GM12864 (cell line): ENCODE measurements around the gene SNRK.

Experiments used
- DNase-seq: peaks from one replicate; pipeline ENCODE4 v3.0.0-alpha.2; 2011; ENCODE audit warnings: low read depth
- H3K4me3 ChIP-seq: 2 replicates; pipeline ENCODE4 v1.5.1; 2011; ENCODE audit warnings: mild to moderate bottlenecking, low read depth, low read length, control low read depth
- CTCF ChIP-seq: IDR thresholded peaks from 2 replicates; pipeline ENCODE4 v1.5.1; 2011; ENCODE audit warnings: low read depth, mild to moderate bottlenecking, moderate library complexity, low read length, control low read depth, inconsistent platforms; ENCODE audit errors: missing control alignments

The SNRK gene

GRCh38 chr3:43285644-43286043 lies 696 bp upstream of the SNRK start:
- H3K4me3 ChIP-seq, result no peak overlapping the region
- no peak for TF ChIP-seq CTCF
- DNase-seq, result no peak

- H3K4me3 ChIP-seq, result peak overlapping the region; percentile 91
- DNase-seq, result no peak
- no peak for TF ChIP-seq CTCF
Observed at GRCh38 chr3:43286841-43287499, 630 bp downstream of the SNRK start.

- no peak for DNase-seq
- H3K4me3 ChIP-seq, result peak overlapping the region; percentile 91
- TF ChIP-seq CTCF, result no peak
Observed at GRCh38 chr3:43287500-43287873, 1.1 kb downstream of the SNRK start.

GRCh38 chr3:43288366-43288765 lies 2.0 kb downstream of the SNRK start:
- H3K4me3 ChIP-seq, result peak overlapping the region; percentile 43; the same call in 1 of the 2 replicates
- DNase-seq, result peak; percentile 29
- no peak for TF ChIP-seq CTCF

- no peak for DNase-seq
- no peak for TF ChIP-seq CTCF
- H3K4me3 ChIP-seq, result peak overlapping the region; percentile 43; the same call in 1 of the 2 replicates
Observed at GRCh38 chr3:43288850-43289249, 2.5 kb downstream of the SNRK start.

GRCh38 chr3:43289401-43289800 lies 3.1 kb downstream of the SNRK start:
- no peak for TF ChIP-seq CTCF
- no peak for DNase-seq
- no peak overlapping the region for H3K4me3 ChIP-seq

GRCh38 chr3:43289841-43290470 lies 3.6 kb downstream of the SNRK start:
- no peak for DNase-seq
- H3K4me3 ChIP-seq, result no peak overlapping the region
- TF ChIP-seq CTCF, result no peak
